ENCODE results near the gene PCDHA5.

The PCDHA5 gene

DNA sequence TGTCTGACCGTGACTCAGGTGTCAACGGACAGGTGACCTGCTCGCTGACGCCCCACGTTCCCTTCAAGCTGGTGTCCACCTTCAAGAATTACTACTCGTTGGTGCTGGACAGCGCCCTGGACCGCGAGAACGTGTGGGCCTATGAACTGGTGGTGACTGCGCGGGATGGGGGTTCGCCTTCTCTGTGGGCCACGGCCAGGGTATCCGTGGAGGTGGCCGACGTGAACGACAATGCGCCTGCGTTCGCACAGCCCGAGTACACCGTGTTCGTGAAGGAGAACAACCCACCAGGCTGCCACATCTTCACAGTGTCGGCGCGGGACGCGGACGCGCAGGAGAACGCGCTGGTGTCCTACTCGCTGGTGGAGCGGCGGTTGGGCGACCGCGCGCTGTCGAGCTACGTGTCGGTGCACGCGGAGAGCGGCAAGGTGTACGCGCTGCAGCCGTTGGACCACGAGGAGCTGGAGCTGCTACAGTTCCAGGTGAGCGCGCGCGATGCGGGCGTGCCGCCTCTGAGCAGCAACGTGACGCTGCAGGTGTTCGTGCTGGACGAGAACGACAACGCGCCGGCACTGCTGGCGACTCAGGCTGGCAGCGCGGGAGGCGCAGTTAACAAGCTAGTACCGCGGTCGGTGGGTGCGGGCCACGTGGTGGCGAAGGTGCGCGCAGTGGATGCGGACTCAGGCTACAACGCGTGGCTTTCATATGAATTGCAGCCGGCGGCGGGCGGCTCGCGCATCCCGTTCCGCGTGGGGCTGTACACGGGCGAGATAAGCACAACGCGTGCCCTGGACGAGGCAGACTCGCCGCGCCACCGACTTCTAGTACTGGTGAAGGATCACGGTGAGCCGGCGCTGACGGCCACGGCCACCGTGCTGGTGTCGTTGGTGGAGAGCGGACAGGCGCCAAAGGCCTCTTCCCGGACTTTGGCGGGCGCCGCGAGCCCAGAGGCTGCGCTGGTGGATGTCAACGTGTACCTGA, 49.1 kb downstream of the PCDHA5 start:
- TF ChIP-seq ZFX (IDR thresholded peaks at IDR 0.05): no peak
- TF ChIP-seq, protein P1, sequence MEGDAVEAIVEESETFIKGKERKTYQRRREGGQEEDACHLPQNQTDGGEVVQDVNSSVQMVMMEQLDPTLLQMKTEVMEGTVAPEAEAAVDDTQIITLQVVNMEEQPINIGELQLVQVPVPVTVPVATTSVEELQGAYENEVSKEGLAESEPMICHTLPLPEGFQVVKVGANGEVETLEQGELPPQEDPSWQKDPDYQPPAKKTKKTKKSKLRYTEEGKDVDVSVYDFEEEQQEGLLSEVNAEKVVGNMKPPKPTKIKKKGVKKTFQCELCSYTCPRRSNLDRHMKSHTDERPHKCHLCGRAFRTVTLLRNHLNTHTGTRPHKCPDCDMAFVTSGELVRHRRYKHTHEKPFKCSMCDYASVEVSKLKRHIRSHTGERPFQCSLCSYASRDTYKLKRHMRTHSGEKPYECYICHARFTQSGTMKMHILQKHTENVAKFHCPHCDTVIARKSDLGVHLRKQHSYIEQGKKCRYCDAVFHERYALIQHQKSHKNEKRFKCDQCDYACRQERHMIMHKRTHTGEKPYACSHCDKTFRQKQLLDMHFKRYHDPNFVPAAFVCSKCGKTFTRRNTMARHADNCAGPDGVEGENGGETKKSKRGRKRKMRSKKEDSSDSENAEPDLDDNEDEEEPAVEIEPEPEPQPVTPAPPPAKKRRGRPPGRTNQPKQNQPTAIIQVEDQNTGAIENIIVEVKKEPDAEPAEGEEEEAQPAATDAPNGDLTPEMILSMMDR (conservative IDR thresholded peaks at IDR 0.05): no peak
- no peak overlapping the region for H3K27ac ChIP-seq
